PC-9 (cell line): ENCODE measurements around the gene CDH13.

Experiments used
- EZH2 ChIP-seq: fragments of 200-600 bp; sonication (generic); IDR thresholded peaks from 2 replicates; pipeline ENCODE4 v1.8.0; 2017; ENCODE audit warnings: antibody characterized with exemption, low read depth
- TF ChIP-seq, protein P1 (sequence below): fragments of 200-600 bp; sonication (generic); conservative IDR thresholded peaks from 2 replicates; pipeline ENCODE4 v1.6.1; 2017; ENCODE audit warnings: mixed run types, antibody characterized with exemption, mild to moderate bottlenecking, moderate library complexity

DNA sequence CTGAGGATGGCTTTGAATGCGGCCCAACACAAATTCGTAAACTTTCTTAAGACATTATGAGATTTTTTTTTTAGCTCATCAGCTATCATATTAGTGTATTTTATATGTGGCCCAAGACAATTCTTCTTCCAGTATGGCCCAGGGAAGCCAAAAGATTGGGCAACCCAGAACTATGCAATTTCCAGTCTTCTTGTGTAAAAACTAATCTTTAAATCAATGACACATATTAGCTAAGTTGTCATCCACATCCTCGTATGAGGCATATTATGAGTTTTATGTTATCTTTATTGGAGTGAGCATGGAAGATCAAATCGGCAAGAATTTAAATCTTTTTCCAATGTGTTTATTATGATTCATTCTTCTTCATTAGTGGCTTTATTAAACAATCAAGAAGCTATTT, 982.4 kb downstream of the CDH13 start:
- TF ChIP-seq, protein P1, sequence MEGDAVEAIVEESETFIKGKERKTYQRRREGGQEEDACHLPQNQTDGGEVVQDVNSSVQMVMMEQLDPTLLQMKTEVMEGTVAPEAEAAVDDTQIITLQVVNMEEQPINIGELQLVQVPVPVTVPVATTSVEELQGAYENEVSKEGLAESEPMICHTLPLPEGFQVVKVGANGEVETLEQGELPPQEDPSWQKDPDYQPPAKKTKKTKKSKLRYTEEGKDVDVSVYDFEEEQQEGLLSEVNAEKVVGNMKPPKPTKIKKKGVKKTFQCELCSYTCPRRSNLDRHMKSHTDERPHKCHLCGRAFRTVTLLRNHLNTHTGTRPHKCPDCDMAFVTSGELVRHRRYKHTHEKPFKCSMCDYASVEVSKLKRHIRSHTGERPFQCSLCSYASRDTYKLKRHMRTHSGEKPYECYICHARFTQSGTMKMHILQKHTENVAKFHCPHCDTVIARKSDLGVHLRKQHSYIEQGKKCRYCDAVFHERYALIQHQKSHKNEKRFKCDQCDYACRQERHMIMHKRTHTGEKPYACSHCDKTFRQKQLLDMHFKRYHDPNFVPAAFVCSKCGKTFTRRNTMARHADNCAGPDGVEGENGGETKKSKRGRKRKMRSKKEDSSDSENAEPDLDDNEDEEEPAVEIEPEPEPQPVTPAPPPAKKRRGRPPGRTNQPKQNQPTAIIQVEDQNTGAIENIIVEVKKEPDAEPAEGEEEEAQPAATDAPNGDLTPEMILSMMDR = no peak
- TF ChIP-seq EZH2 = no peak
